ENCODE measurements around the gene HDLBP.
A peak's percentile ranks its signal among the peaks of the same experiment; 100 is the strongest.

The HDLBP gene

GRCh38 chr2:241274127-241274526 is 41.3 kb downstream of the HDLBP start:
- H3K9me3 ChIP-seq (ENCODE audit: insufficient read depth, low read length), result peaks cover 14% of the 10 kb centered on the region; the same call in 1 of the 2 replicates
- peaks cover 26% of the 10 kb centered on the region for H3K36me3 ChIP-seq (ENCODE audit: insufficient read depth, insufficient read length, low read length)
- H3K9ac ChIP-seq (ENCODE audit: insufficient read length, low read depth), result no peak overlapping the region
- peaks cover 13% of the 10 kb centered on the region for H3K4me1 ChIP-seq (ENCODE audit: insufficient read depth, insufficient read length)
- DNase-seq (ENCODE audit: low read depth, low spot score), result no peak
- H3K4me3 ChIP-seq (ENCODE audit: insufficient read length, low read depth), result no peak overlapping the region
- TF ChIP-seq ZNF274 (IDR thresholded peaks at IDR 0.05; ENCODE audit: low read depth, low read length) (no peak), SUZ12 (IDR thresholded peaks at IDR 0.05; ENCODE audit: extremely low read depth, insufficient read depth, insufficient read length) (no peak), YY1 (IDR thresholded peaks at IDR 0.05; ENCODE audit: insufficient read depth, insufficient read length) (no peak)
- no peaks in the 10 kb centered on the region for H3K27me3 ChIP-seq (ENCODE audit: insufficient read depth, insufficient read length)

GRCh38 chr2:241273210-241274020 is 42.1 kb downstream of the HDLBP start:
- no peak for DNase-seq (ENCODE audit: low read depth, low spot score)
- Histone ChIP-seq H3K4me3 (ENCODE audit: insufficient read length, low read depth) (peak overlapping the region; percentile 42), H3K9me3 (ENCODE audit: insufficient read depth, low read length) (peaks cover 14% of the 10 kb centered on the region; the same call in 1 of the 2 replicates), H3K36me3 (ENCODE audit: insufficient read depth, insufficient read length, low read length) (peaks cover 31% of the 10 kb centered on the region), H3K27me3 (ENCODE audit: insufficient read depth, insufficient read length) (no peaks in the 10 kb centered on the region), H3K9ac (ENCODE audit: insufficient read length, low read depth) (peak overlapping the region; percentile 69), H3K4me1 (ENCODE audit: insufficient read depth, insufficient read length) (peaks cover 13% of the 10 kb centered on the region)
- no peak for TF ChIP-seq SUZ12 (IDR thresholded peaks at IDR 0.05; ENCODE audit: extremely low read depth, insufficient read depth, insufficient read length)

- H3K9ac ChIP-seq (ENCODE audit: insufficient read length, low read depth), result peak overlapping the region; percentile 73
- peaks cover 13% of the 10 kb centered on the region for H3K4me1 ChIP-seq (ENCODE audit: insufficient read depth, insufficient read length)
- no peaks in the 10 kb centered on the region for H3K27me3 ChIP-seq (ENCODE audit: insufficient read depth, insufficient read length)
- no peak for DNase-seq (ENCODE audit: low read depth, low spot score)
- peaks cover 14% of the 10 kb centered on the region; the same call in 1 of the 2 replicates for H3K9me3 ChIP-seq (ENCODE audit: insufficient read depth, low read length)
- TF ChIP-seq YY1 (IDR thresholded peaks at IDR 0.05; ENCODE audit: insufficient read depth, insufficient read length), result no peak
- no peak for TF ChIP-seq SUZ12 (IDR thresholded peaks at IDR 0.05; ENCODE audit: extremely low read depth, insufficient read depth, insufficient read length)
- no peak for TF ChIP-seq ZNF274 (IDR thresholded peaks at IDR 0.05; ENCODE audit: low read depth, low read length)
- H3K4me3 ChIP-seq (ENCODE audit: insufficient read length, low read depth), result peak overlapping the region; percentile 66
- peaks cover 40% of the 10 kb centered on the region for H3K36me3 ChIP-seq (ENCODE audit: insufficient read depth, insufficient read length, low read length)
Observed at GRCh38 chr2:241272303-241273209, 42.9 kb downstream of the HDLBP start.

GRCh38 chr2:241271706-241272302 is 43.7 kb downstream of the HDLBP start:
- Histone ChIP-seq H3K9ac (ENCODE audit: insufficient read length, low read depth) (peak overlapping the region; percentile 73), H3K9me3 (ENCODE audit: insufficient read depth, low read length) (peaks cover 14% of the 10 kb centered on the region; the same call in 1 of the 2 replicates), H3K27me3 (ENCODE audit: insufficient read depth, insufficient read length) (no peaks in the 10 kb centered on the region), H3K36me3 (ENCODE audit: insufficient read depth, insufficient read length, low read length) (peaks cover 47% of the 10 kb centered on the region), H3K4me1 (ENCODE audit: insufficient read depth, insufficient read length) (peaks cover 13% of the 10 kb centered on the region), H3K4me3 (ENCODE audit: insufficient read length, low read depth) (peak overlapping the region; percentile 66)
- no peak for DNase-seq (ENCODE audit: low read depth, low spot score)
- no peak for TF ChIP-seq ZNF274 (IDR thresholded peaks at IDR 0.05; ENCODE audit: low read depth, low read length)
- TF ChIP-seq SUZ12 (IDR thresholded peaks at IDR 0.05; ENCODE audit: extremely low read depth, insufficient read depth, insufficient read length), result no peak
- no peak for TF ChIP-seq YY1 (IDR thresholded peaks at IDR 0.05; ENCODE audit: insufficient read depth, insufficient read length)

GRCh38 chr2:241270531-241270930 is 44.9 kb downstream of the HDLBP start:
- Histone ChIP-seq H3K27me3 (ENCODE audit: insufficient read depth, insufficient read length) (no peaks in the 10 kb centered on the region), H3K4me1 (ENCODE audit: insufficient read depth, insufficient read length) (peaks cover 13% of the 10 kb centered on the region), H3K9me3 (ENCODE audit: insufficient read depth, low read length) (peaks cover 2% of the 10 kb centered on the region; the same call in 1 of the 2 replicates), H3K36me3 (ENCODE audit: insufficient read depth, insufficient read length, low read length) (peaks cover 60% of the 10 kb centered on the region), H3K9ac (ENCODE audit: insufficient read length, low read depth) (no peak overlapping the region), H3K4me3 (ENCODE audit: insufficient read length, low read depth) (no peak overlapping the region)
- TF ChIP-seq YY1 (IDR thresholded peaks at IDR 0.05; ENCODE audit: insufficient read depth, insufficient read length) (no peak), ZNF274 (IDR thresholded peaks at IDR 0.05; ENCODE audit: low read depth, low read length) (no peak), SUZ12 (IDR thresholded peaks at IDR 0.05; ENCODE audit: extremely low read depth, insufficient read depth, insufficient read length) (no peak)
- DNase-seq (ENCODE audit: low read depth, low spot score), result no peak

GRCh38 chr2:241269707-241270520 is 45.6 kb downstream of the HDLBP start:
- no peak for DNase-seq (ENCODE audit: low read depth, low spot score)
- H3K9me3 ChIP-seq (ENCODE audit: insufficient read depth, low read length), result no peaks in the 10 kb centered on the region
- no peak overlapping the region for H3K9ac ChIP-seq (ENCODE audit: insufficient read length, low read depth)
- peaks cover 65% of the 10 kb centered on the region for H3K36me3 ChIP-seq (ENCODE audit: insufficient read depth, insufficient read length, low read length)
- H3K4me3 ChIP-seq (ENCODE audit: insufficient read length, low read depth), result no peak overlapping the region
- no peaks in the 10 kb centered on the region for H3K27me3 ChIP-seq (ENCODE audit: insufficient read depth, insufficient read length)
- H3K4me1 ChIP-seq (ENCODE audit: insufficient read depth, insufficient read length), result peaks cover 16% of the 10 kb centered on the region
- TF ChIP-seq SUZ12 (IDR thresholded peaks at IDR 0.05; ENCODE audit: extremely low read depth, insufficient read depth, insufficient read length) (no peak), ZNF274 (IDR thresholded peaks at IDR 0.05; ENCODE audit: low read depth, low read length) (no peak), YY1 (IDR thresholded peaks at IDR 0.05; ENCODE audit: insufficient read depth, insufficient read length) (no peak)
